ENCODE results near the gene GTPBP4.

The GTPBP4 gene

GRCh38 chr10:1010703-1011102 lies 22.5 kb downstream of the GTPBP4 start:
- no peak for DNase-seq (ENCODE audit: extremely low spot score)
- POLR2A ChIA-PET: no interaction called here
- CTCF ChIA-PET: no interaction called here
- TF ChIP-seq ZNF384 (IDR thresholded peaks at IDR 0.05) (no peak), PKNOX1 (IDR thresholded peaks at IDR 0.05) (no peak), CTBP1 (IDR thresholded peaks at IDR 0.05; ENCODE audit: borderline replicate concordance) (no peak), NFRKB (IDR thresholded peaks at IDR 0.05) (no peak), FOXA1 (IDR thresholded peaks at IDR 0.05) (no peak), SP1 (IDR thresholded peaks at IDR 0.05) (no peak), LEF1 (IDR thresholded peaks at IDR 0.05; ENCODE audit: borderline replicate concordance) (no peak), ARNT (IDR thresholded peaks at IDR 0.05) (no peak), ELF4 (IDR thresholded peaks at IDR 0.05) (no peak), L3MBTL2 (conservative IDR thresholded peaks at IDR 0.05) (no peak), TARDBP (IDR thresholded peaks at IDR 0.05) (no peak), FOXK2 (IDR thresholded peaks at IDR 0.05) (no peak), FOXM1 (IDR thresholded peaks at IDR 0.05; ENCODE audit: borderline replicate concordance) (no peak), BHLHE40 (IDR thresholded peaks at IDR 0.05; ENCODE audit: borderline replicate concordance) (no peak), SUZ12 (IDR thresholded peaks at IDR 0.05) (no peak), HDGF (IDR thresholded peaks at IDR 0.05; ENCODE audit: borderline replicate concordance) (no peak)

- CTCF ChIA-PET: no interaction called here
- DNase-seq (ENCODE audit: extremely low spot score): no peak
- POLR2A ChIA-PET: no interaction called here
- TF ChIP-seq ELF4 (IDR thresholded peaks at IDR 0.05): no peak
- TF ChIP-seq SP1 (IDR thresholded peaks at IDR 0.05): no peak
- no peak for TF ChIP-seq NFRKB (IDR thresholded peaks at IDR 0.05)
- no peak for TF ChIP-seq BHLHE40 (IDR thresholded peaks at IDR 0.05; ENCODE audit: borderline replicate concordance)
- no peak for TF ChIP-seq SUZ12 (IDR thresholded peaks at IDR 0.05)
- TF ChIP-seq TARDBP (IDR thresholded peaks at IDR 0.05): no peak
Measured at GRCh38 chr10:1011696-1012095, 23.5 kb downstream of the GTPBP4 start.

- ChIA-PET CTCF (no interaction called here), POLR2A (no interaction called here)
- TF ChIP-seq TARDBP (IDR thresholded peaks at IDR 0.05): no peak
- TF ChIP-seq BHLHE40 (IDR thresholded peaks at IDR 0.05; ENCODE audit: borderline replicate concordance): no peak
- no peak for TF ChIP-seq L3MBTL2 (conservative IDR thresholded peaks at IDR 0.05)
- no peak for TF ChIP-seq ARNT (IDR thresholded peaks at IDR 0.05)
- TF ChIP-seq NFRKB (IDR thresholded peaks at IDR 0.05): no peak
- no peak for TF ChIP-seq ZNF384 (IDR thresholded peaks at IDR 0.05)
- no peak for DNase-seq (ENCODE audit: extremely low spot score)
Measured at GRCh38 chr10:1015688-1016087, 27.5 kb downstream of the GTPBP4 start.

GRCh38 chr10:1019362-1019761 lies 31.1 kb downstream of the GTPBP4 start:
- no peak for DNase-seq (ENCODE audit: extremely low spot score)
- ChIA-PET CTCF (interaction anchor here (0.7 kb wide), 1 partner anchor 490 kb away, joined by 3 read pairs; no protein-coding TSS in a partner anchor), POLR2A (no interaction called here)
- TF ChIP-seq ELF4 (IDR thresholded peaks at IDR 0.05) (no peak), SP1 (IDR thresholded peaks at IDR 0.05) (no peak), HDGF (IDR thresholded peaks at IDR 0.05; ENCODE audit: borderline replicate concordance) (no peak), TARDBP (IDR thresholded peaks at IDR 0.05) (no peak), LEF1 (IDR thresholded peaks at IDR 0.05; ENCODE audit: borderline replicate concordance) (no peak), PKNOX1 (IDR thresholded peaks at IDR 0.05) (no peak), L3MBTL2 (conservative IDR thresholded peaks at IDR 0.05) (no peak), SUZ12 (IDR thresholded peaks at IDR 0.05) (no peak), FOXM1 (IDR thresholded peaks at IDR 0.05; ENCODE audit: borderline replicate concordance) (no peak), ZNF384 (IDR thresholded peaks at IDR 0.05) (no peak), CTBP1 (IDR thresholded peaks at IDR 0.05; ENCODE audit: borderline replicate concordance) (no peak), FOXA1 (IDR thresholded peaks at IDR 0.05) (no peak), BHLHE40 (IDR thresholded peaks at IDR 0.05; ENCODE audit: borderline replicate concordance) (no peak), ARNT (IDR thresholded peaks at IDR 0.05) (no peak), NFRKB (IDR thresholded peaks at IDR 0.05) (no peak), FOXK2 (IDR thresholded peaks at IDR 0.05) (no peak)

GRCh38 chr10:1020460-1020859 lies 32.2 kb downstream of the GTPBP4 start:
- no peak for DNase-seq (ENCODE audit: extremely low spot score)
- CTCF ChIA-PET: no interaction called here
- no peak for TF ChIP-seq LEF1 (IDR thresholded peaks at IDR 0.05; ENCODE audit: borderline replicate concordance)
- TF ChIP-seq FOXK2 (IDR thresholded peaks at IDR 0.05): no peak
- TF ChIP-seq ZNF384 (IDR thresholded peaks at IDR 0.05): no peak
- no peak for TF ChIP-seq ARNT (IDR thresholded peaks at IDR 0.05)
- TF ChIP-seq FOXA1 (IDR thresholded peaks at IDR 0.05): no peak
- no peak for TF ChIP-seq ELF4 (IDR thresholded peaks at IDR 0.05)
- no peak for TF ChIP-seq TARDBP (IDR thresholded peaks at IDR 0.05)
- no peak for TF ChIP-seq HDGF (IDR thresholded peaks at IDR 0.05; ENCODE audit: borderline replicate concordance)
- TF ChIP-seq CTBP1 (IDR thresholded peaks at IDR 0.05; ENCODE audit: borderline replicate concordance): no peak
- no peak for TF ChIP-seq FOXM1 (IDR thresholded peaks at IDR 0.05; ENCODE audit: borderline replicate concordance)
- TF ChIP-seq L3MBTL2 (conservative IDR thresholded peaks at IDR 0.05): no peak
- no peak for TF ChIP-seq NFRKB (IDR thresholded peaks at IDR 0.05)
- TF ChIP-seq BHLHE40 (IDR thresholded peaks at IDR 0.05; ENCODE audit: borderline replicate concordance): no peak
- TF ChIP-seq SP1 (IDR thresholded peaks at IDR 0.05): no peak
- TF ChIP-seq SUZ12 (IDR thresholded peaks at IDR 0.05): no peak
- no peak for TF ChIP-seq PKNOX1 (IDR thresholded peaks at IDR 0.05)
- POLR2A ChIA-PET: no interaction called here

GRCh38 chr10:1020958-1021357 lies 32.7 kb downstream of the GTPBP4 start:
- no peak for DNase-seq (ENCODE audit: extremely low spot score)
- CTCF ChIA-PET: no interaction called here
- POLR2A ChIA-PET: no interaction called here
- TF ChIP-seq ELF4 (IDR thresholded peaks at IDR 0.05) (no peak), ARNT (IDR thresholded peaks at IDR 0.05) (no peak), FOXM1 (IDR thresholded peaks at IDR 0.05; ENCODE audit: borderline replicate concordance) (no peak), BHLHE40 (IDR thresholded peaks at IDR 0.05; ENCODE audit: borderline replicate concordance) (no peak)
